Parathyroid adenoma (tissue), 2 donors: ENCODE data around the gene CD6.

Source experiments
- H2AFZ ChIP-seq: fragments of 300-600 bp; sonication (generic); one replicate; pipeline ENCODE4 v1.7.0; 2017; ENCODE audit warnings: antibody characterized with exemption, mild to moderate bottlenecking
- H3K27ac ChIP-seq: fragments of 300-600 bp; sonication (generic); one replicate; pipeline ENCODE4 v1.7.0; 2017
- H3K27me3 ChIP-seq: fragments of 300-600 bp; sonication (generic); one replicate; pipeline ENCODE4 v1.7.0; 2017; ENCODE audit warnings: low read length; ENCODE audit not compliant: control insufficient read depth, insufficient read depth
- H3K36me3 ChIP-seq: fragments of 300-600 bp; sonication (generic); one replicate; pipeline ENCODE4 v1.7.0; 2017; ENCODE audit warnings: low read length; ENCODE audit not compliant: control insufficient read depth, insufficient read depth
- H3K4me1 ChIP-seq: fragments of 300-600 bp; sonication (generic); one replicate; pipeline ENCODE4 v1.7.0; 2017; ENCODE audit warnings: control low read depth
- H3K4me2 ChIP-seq: fragments of 300-600 bp; sonication (generic); one replicate; pipeline ENCODE4 v1.7.0; 2017; ENCODE audit warnings: low read length
- H3K4me3 ChIP-seq: fragments of 300-600 bp; sonication (generic); one replicate; pipeline ENCODE4 v1.7.0; 2017; ENCODE audit warnings: low read depth, low read length
- H3K79me2 ChIP-seq: fragments of 300-600 bp; sonication (generic); one replicate; pipeline ENCODE4 v1.7.0; 2017; ENCODE audit warnings: control low read depth
- H3K9ac ChIP-seq: fragments of 300-600 bp; sonication (generic); one replicate; pipeline ENCODE4 v1.7.0; 2017; ENCODE audit warnings: mild to moderate bottlenecking
- H3K9me3 ChIP-seq: fragments of 300-600 bp; sonication (generic); one replicate; pipeline ENCODE4 v1.7.0; 2017; ENCODE audit warnings: low read length; ENCODE audit not compliant: control insufficient read depth
- CTCF ChIP-seq: fragments of 300-600 bp; sonication (generic); IDR thresholded peaks from one replicate; pipeline ENCODE4 v1.7.0; 2017; ENCODE audit warnings: antibody characterized with exemption, mild to moderate bottlenecking
- donor health status: primary hyperparathyroidism.

CD6 gene

DNA sequence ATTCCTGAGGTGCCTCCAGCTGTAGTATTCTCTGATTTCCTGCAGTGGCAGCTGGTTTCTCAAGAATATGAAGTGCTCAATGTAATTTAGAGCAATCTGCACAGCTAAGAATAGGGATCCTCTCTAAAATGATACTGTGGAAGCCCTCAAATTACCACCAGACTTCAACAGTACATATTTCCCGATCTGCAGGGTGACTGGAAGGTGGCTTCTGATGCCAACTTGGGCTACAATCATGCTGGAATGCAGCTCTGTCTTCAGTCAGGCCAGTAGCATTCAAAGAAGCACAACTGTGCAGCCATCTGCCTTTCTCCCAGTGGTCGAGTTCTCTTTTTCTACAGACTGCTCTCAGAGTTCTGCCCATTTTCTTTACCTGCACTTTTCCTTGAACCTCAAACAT, 75.4 kb downstream of the CD6 start:
- no peaks in the 10 kb centered on the region for H3K9me3 ChIP-seq
- TF ChIP-seq CTCF = no peak
- no peak overlapping the region for H3K4me3 ChIP-seq
- H3K27ac ChIP-seq = no peak overlapping the region
- H3K4me1 ChIP-seq = no peaks in the 10 kb centered on the region
- no peak overlapping the region for H3K9ac ChIP-seq
- no peak overlapping the region for H2AFZ ChIP-seq
- no peak overlapping the region for H3K4me2 ChIP-seq
- H3K27me3 ChIP-seq = no peaks in the 10 kb centered on the region
- no peaks in the 10 kb centered on the region for H3K36me3 ChIP-seq
- no peaks in the 10 kb centered on the region for H3K79me2 ChIP-seq

DNA sequence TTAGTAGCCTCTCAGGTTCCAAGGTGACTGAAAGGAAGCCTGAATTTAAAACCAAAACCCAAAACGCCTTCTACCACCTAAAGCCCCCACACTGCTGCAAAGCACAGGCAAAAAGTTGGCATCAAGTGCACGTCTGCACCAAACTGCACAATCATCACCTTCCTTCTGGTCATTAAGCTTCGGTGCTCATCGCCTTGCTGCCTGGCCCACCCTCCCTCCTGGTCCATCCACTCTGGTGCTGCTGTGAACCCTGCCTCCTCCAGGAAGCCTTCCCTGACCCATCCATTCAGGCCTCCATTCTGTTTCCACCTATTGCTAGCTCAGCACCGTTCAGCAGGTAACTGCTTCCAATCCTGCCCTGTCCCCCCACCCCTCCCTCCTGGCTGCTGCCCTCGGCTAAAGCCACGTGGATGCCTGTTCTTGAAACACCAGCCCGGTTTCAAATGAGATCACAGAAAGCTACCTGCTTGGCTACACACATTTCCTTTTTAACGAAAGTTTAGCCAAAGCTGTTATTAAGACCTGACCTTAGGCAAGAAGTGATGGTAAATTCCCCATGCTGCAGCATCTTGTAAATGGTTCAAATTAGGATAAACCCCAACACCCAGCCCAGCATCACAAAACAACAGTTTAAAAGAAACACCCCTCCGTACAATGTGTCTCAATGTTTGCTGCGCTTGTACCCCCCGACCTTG, 77.0 kb downstream of the CD6 start:
- H3K4me2 ChIP-seq = no peak overlapping the region
- H3K27ac ChIP-seq = no peak overlapping the region
- no peaks in the 10 kb centered on the region for H3K36me3 ChIP-seq
- H3K79me2 ChIP-seq = no peaks in the 10 kb centered on the region
- no peak for TF ChIP-seq CTCF
- no peaks in the 10 kb centered on the region for H3K27me3 ChIP-seq
- no peaks in the 10 kb centered on the region for H3K9me3 ChIP-seq
- no peak overlapping the region for H3K4me3 ChIP-seq
- no peaks in the 10 kb centered on the region for H3K4me1 ChIP-seq
- H3K9ac ChIP-seq = no peak overlapping the region
- H2AFZ ChIP-seq = no peak overlapping the region

- no peak overlapping the region for H3K4me3 ChIP-seq
- no peak overlapping the region for H2AFZ ChIP-seq
- no peaks in the 10 kb centered on the region for H3K79me2 ChIP-seq
- H3K27me3 ChIP-seq = no peaks in the 10 kb centered on the region
- no peaks in the 10 kb centered on the region for H3K9me3 ChIP-seq
- H3K36me3 ChIP-seq = no peaks in the 10 kb centered on the region
- no peaks in the 10 kb centered on the region for H3K4me1 ChIP-seq
- TF ChIP-seq CTCF = no peak
- H3K9ac ChIP-seq = no peak overlapping the region
- no peak overlapping the region for H3K27ac ChIP-seq
- H3K4me2 ChIP-seq = no peak overlapping the region
Observed at GRCh38 chr11:61049063-61049377, 77.5 kb downstream of the CD6 start.

- H3K9ac ChIP-seq = no peak overlapping the region
Observed at GRCh38 chr11:61049859-61050258, 78.4 kb downstream of the CD6 start.

More at GRCh38 chr11:61049859-61050258, 78.4 kb downstream of the CD6 start:
- Histone ChIP-seq H2AFZ (no peak overlapping the region), H3K4me1 (no peaks in the 10 kb centered on the region), H3K79me2 (no peaks in the 10 kb centered on the region), H3K4me2 (no peak overlapping the region), H3K27me3 (no peaks in the 10 kb centered on the region), H3K4me3 (no peak overlapping the region), H3K27ac (no peak overlapping the region), H3K9me3 (no peaks in the 10 kb centered on the region), H3K36me3 (no peaks in the 10 kb centered on the region)
- TF ChIP-seq CTCF = no peak
